GM12874 (cell line): Measurements from ENCODE around the gene GABRB3.

Experiments
- CTCF ChIP-seq: IDR thresholded peaks from 2 replicates; pipeline ENCODE4 v1.5.1; 2011; ENCODE audit warnings: low read depth, mild to moderate bottlenecking, control low read depth, low read length, moderate library complexity; ENCODE audit not compliant: insufficient read depth

GABRB3 gene

GRCh38 chr15:26565542-26565941, 207.3 kb downstream of the GABRB3 start:
- no peak for TF ChIP-seq CTCF

GRCh38 chr15:26564361-26564760, 208.5 kb downstream of the GABRB3 start:
- no peak for TF ChIP-seq CTCF

GRCh38 chr15:26562336-26562735, 210.5 kb downstream of the GABRB3 start:
- TF ChIP-seq CTCF, result no peak

- no peak for TF ChIP-seq CTCF
These were observed 211.0 kb downstream of the GABRB3 start for GRCh38 chr15:26561896-26562295.

- TF ChIP-seq CTCF, result no peak
These were observed 211.7 kb downstream of the GABRB3 start for GRCh38 chr15:26561130-26561529.

GRCh38 chr15:26555898-26556297, 217.0 kb downstream of the GABRB3 start:
- no peak for TF ChIP-seq CTCF

GRCh38 chr15:26551473-26551872, 221.4 kb downstream of the GABRB3 start:
- no peak for TF ChIP-seq CTCF

- TF ChIP-seq CTCF, result no peak
These were observed 222.0 kb downstream of the GABRB3 start for GRCh38 chr15:26550880-26551279.
